ENCODE data around the gene COL9A1. TPM values are rescaled to one million over a fixed set of nuclear protein-coding genes. Genes with fewer than 3 reads are reported as not detected.

COL9A1 gene
- total RNA-seq, 1 experiment from 2014 or later = 7.8 TPM

GRCh38 chr6:70309243-70309642 is 6.4 kb upstream of the COL9A1 start:
- H3K27ac ChIP-seq (ENCODE audit: insufficient read length, low read depth, low read length) = no peak overlapping the region
- no peak overlapping the region for H2AFZ ChIP-seq (ENCODE audit: low read length)
- no peak overlapping the region for H3K14ac ChIP-seq (ENCODE audit: insufficient read depth, low read length)
- no CpG with 5 or more reads among the region's 2 CpGs for WGBS (ENCODE audit: extremely low coverage, insufficient read length, low lambda C conversion rate)
- no peak overlapping the region for H3K18ac ChIP-seq (ENCODE audit: insufficient read length, low read depth, low read length)
- H3K27me3 ChIP-seq (ENCODE audit: insufficient read depth, low read length) = no peaks in the 10 kb centered on the region
- H3K23me2 ChIP-seq (ENCODE audit: insufficient read length, low read depth, low read length, poor library complexity, severe bottlenecking) = no peaks in the 10 kb centered on the region
- H2BK20ac ChIP-seq (ENCODE audit: low read depth, low read length, poor library complexity, severe bottlenecking) = no peak overlapping the region
- H2BK12ac ChIP-seq (ENCODE audit: insufficient read length, low read depth, low read length) = no peak overlapping the region
- no peak overlapping the region for H3K4me3 Mint-ChIP-seq
- no peaks in the 10 kb centered on the region for H3K9me3 ChIP-seq (ENCODE audit: control insufficient read depth, low read depth, low read length)
- TF ChIP-seq CTCF (conservative IDR thresholded peaks at IDR 0.05) = no peak
- H4K8ac ChIP-seq (replicated peaks; ENCODE audit: insufficient read length, low read depth, low read length) = no peak overlapping the region
- H3K27me3 Mint-ChIP-seq (ENCODE audit: low read depth) = no peaks in the 10 kb centered on the region
- no peak overlapping the region for H4K91ac ChIP-seq (ENCODE audit: insufficient read length, low read depth, low read length)
- H4K5ac ChIP-seq (ENCODE audit: insufficient read length, low read depth, low read length) = no peak overlapping the region
- H3K4ac ChIP-seq (ENCODE audit: low read depth, low read length) = no peak overlapping the region
- H2BK15ac ChIP-seq (ENCODE audit: low read depth, low read length) = no peak overlapping the region
- no peaks in the 10 kb centered on the region for H3K9me3 Mint-ChIP-seq
- H3K27ac Mint-ChIP-seq = no peak overlapping the region
- H3K9ac ChIP-seq (ENCODE audit: extremely low read depth, insufficient read length, low read length) = no peak overlapping the region
- H3K79me1 ChIP-seq (ENCODE audit: insufficient read depth, low read depth, low read length, poor library complexity, severe bottlenecking) = no peaks in the 10 kb centered on the region
- no peak overlapping the region for H3T11ph ChIP-seq (ENCODE audit: low read length)
- no peak for DNase-seq
- no peak overlapping the region for H2BK120ac ChIP-seq (ENCODE audit: low read depth, low read length, poor library complexity, severe bottlenecking)
- no peak overlapping the region for H3K23ac ChIP-seq (ENCODE audit: insufficient read length, low read depth, low read length)
- no peak overlapping the region for H3K4me2 ChIP-seq (ENCODE audit: insufficient read depth, insufficient read length, low read length)
- H3K4me1 ChIP-seq (ENCODE audit: insufficient read depth, low read length) = no peaks in the 10 kb centered on the region
- H3K4me1 Mint-ChIP-seq = peaks cover 9 to 12% of the 10 kb centered on the region in 2 experiments
- no peaks in the 10 kb centered on the region for H3K36me3 Mint-ChIP-seq (ENCODE audit: insufficient read depth in 1 of 3, low read depth in 3 of 3)
- H2BK5ac ChIP-seq (ENCODE audit: insufficient read length, low read length) = no peak overlapping the region
- no peaks in the 10 kb centered on the region for H3K79me2 ChIP-seq (ENCODE audit: insufficient read depth, low read length)
- no peak overlapping the region for H3K56ac ChIP-seq (ENCODE audit: insufficient read length, low read depth, low read length)
- no peak overlapping the region for H2AK5ac ChIP-seq (ENCODE audit: insufficient read length, low read length)
- no peaks in the 10 kb centered on the region for H4K20me1 ChIP-seq (ENCODE audit: control insufficient read depth, insufficient read depth, insufficient read length)

Measured in H9 (cell line).